Activated naive CD4-positive, alpha-beta T cell treated with anti-CD3 and anti-CD28 coated beads, Interleukin-2, amount 50 U/mL, for 72 hours (primary cell): ENCODE results near the gene ALDH1L2. TPM values are rescaled to one million over a fixed set of nuclear protein-coding genes. Genes with fewer than 3 reads are reported as not detected.
"Not testable (repeated sequence)": the region's sequence is repeated elsewhere in the genome, so short reads cannot be mapped to it uniquely, and the experiment has no call there.

ENCODE experiments used
- ATAC-seq, 2 donors: fragments of 150-1000 bp; cut with Tn5 transposase; 2 replicates each; pipeline ENCODE4 v1.10.0; 2021; ENCODE audit warnings: mild to moderate bottlenecking in 2 of 2, moderate library complexity in 2 of 2
- DNase-seq, 2 donors: peaks; one replicate each; pipeline ENCODE4 v3.0.0; 2021 to 2022; ENCODE audit warnings: low spot score in 2 of 2
- H3K27ac Mint-ChIP-seq, 2 donors: one replicate each; pipeline ENCODE4 v1.8.0; 2022; ENCODE audit warnings: mild to moderate bottlenecking in 2 of 2, mixed read lengths in 2 of 2
- H3K36me3 Mint-ChIP-seq, 2 donors: one replicate each; pipeline ENCODE4 v1.8.0; 2022; ENCODE audit warnings: mixed read lengths in 2 of 2
- H3K9me3 Mint-ChIP-seq, 2 donors: one replicate each; pipeline ENCODE4 v1.8.0; 2022; ENCODE audit warnings: mixed read lengths in 2 of 2
- total RNA-seq, 2 donors: library from RNA; stranded (reverse); gene quantifications; one replicate each; pipeline ENCODE4 v1.2.3, GENCODE V29; 2022

ALDH1L2 gene
- total RNA-seq, result 1 to 10 TPM in 1 of 2 donors, under 1 TPM in 1; 0.36 to 5.7 TPM

- ATAC-seq, result peak; percentile 92 to 96
- Mint-ChIP-seq H3K36me3 (peaks cover 0 to 11% of the 10 kb centered on the region in 2 donors), H3K9me3 (peaks cover 0 to 10% of the 10 kb centered on the region in 2 donors), H3K27ac (no peak within 1 kb of the TSS)
- peak in 1 of 2 donors; percentile 67 for DNase-seq
These were observed at the start of gene ALDH1L2 for GRCh38 chr12:105084251-105085250. Gene ALDH1L2, minus strand, starts transcription at chr12:105084458. Its CDS starts 22 bp downstream, at chr12:105084436.

GRCh38 chr12:105120551-105120950 lies 36.3 kb upstream of the ALDH1L2 start:
- Mint-ChIP-seq H3K36me3 (peaks cover 0 to 13% of the 10 kb centered on the region in 2 donors), H3K9me3 (no peaks in the 10 kb centered on the region), H3K27ac (no peak overlapping the region)
- DNase-seq, result no peak
- no peak for ATAC-seq

GRCh38 chr12:105116969-105117368 lies 32.7 kb upstream of the ALDH1L2 start:
- DNase-seq (no peak), ATAC-seq (no peak)
- peaks cover 8 to 16% of the 10 kb centered on the region in 2 donors for H3K36me3 Mint-ChIP-seq
- no peak overlapping the region for H3K27ac Mint-ChIP-seq
- H3K9me3 Mint-ChIP-seq, result peaks cover 0 to 2% of the 10 kb centered on the region in 2 donors

GRCh38 chr12:105113094-105113493 lies 28.8 kb upstream of the ALDH1L2 start:
- ATAC-seq (no peak), DNase-seq (no peak)
- no peak overlapping the region for H3K27ac Mint-ChIP-seq
- H3K36me3 Mint-ChIP-seq, result peaks cover 10 to 26% of the 10 kb centered on the region in 2 donors
- peaks cover 0 to 5% of the 10 kb centered on the region in 2 donors for H3K9me3 Mint-ChIP-seq

GRCh38 chr12:105110851-105111250 lies 26.6 kb upstream of the ALDH1L2 start:
- Mint-ChIP-seq H3K9me3 (peaks cover 0 to 5% of the 10 kb centered on the region in 2 donors), H3K36me3 (peaks cover 15 to 26% of the 10 kb centered on the region in 2 donors), H3K27ac (no peak overlapping the region)
- DNase-seq, result no peak
- ATAC-seq, result no peak

- Mint-ChIP-seq H3K9me3 (peaks cover 0 to 9% of the 10 kb centered on the region in 2 donors), H3K36me3 (peaks cover 15 to 31% of the 10 kb centered on the region in 2 donors), H3K27ac (peak overlapping the region; percentile 17 to 96)
- DNase-seq (no peak), ATAC-seq (no peak)
These were observed 25.4 kb upstream of the ALDH1L2 start for GRCh38 chr12:105109465-105110212.

- peak; percentile 95 to 96 for DNase-seq
- peak; percentile 98 to 99 for ATAC-seq
- peaks cover 0 to 10% of the 10 kb centered on the region in 2 donors for H3K9me3 Mint-ChIP-seq
- H3K27ac Mint-ChIP-seq, result peak within 1 kb of the TSS; percentile 96
- peaks cover 15 to 24% of the 10 kb centered on the region in 2 donors for H3K36me3 Mint-ChIP-seq
These were observed 23.5 kb upstream of the ALDH1L2 start, which contains the start of gene WASHC4 for GRCh38 chr12:105107494-105108371. Gene WASHC4, plus strand, starts transcription at chr12:105107731. Its CDS starts 70 bp downstream, at chr12:105107801.

GRCh38 chr12:105107171-105107493 lies 22.9 kb upstream of the ALDH1L2 start:
- Mint-ChIP-seq H3K27ac (peak overlapping the region; percentile 96), H3K36me3 (peaks cover 14 to 18% of the 10 kb centered on the region in 2 donors), H3K9me3 (peaks cover 0 to 9% of the 10 kb centered on the region in 2 donors)
- DNase-seq (no peak), ATAC-seq (peak; percentile 2 to 3)

- Mint-ChIP-seq H3K36me3 (peaks cover 11 to 13% of the 10 kb centered on the region in 2 donors), H3K9me3 (peaks cover 0 to 4% of the 10 kb centered on the region in 2 donors), H3K27ac (peak overlapping the region in 1 of 2 donors; percentile 96)
- DNase-seq, result no peak
- ATAC-seq, result no peak
These were observed 22.4 kb upstream of the ALDH1L2 start for GRCh38 chr12:105106621-105107020.

GRCh38 chr12:105104762-105105161 lies 20.5 kb upstream of the ALDH1L2 start:
- ATAC-seq (no peak), DNase-seq (no peak)
- Mint-ChIP-seq H3K36me3 (peaks cover 11 to 12% of the 10 kb centered on the region in 2 donors), H3K27ac (no peak overlapping the region), H3K9me3 (peaks cover 0 to 4% of the 10 kb centered on the region in 2 donors)

GRCh38 chr12:105102673-105103072 lies 18.4 kb upstream of the ALDH1L2 start:
- H3K27ac Mint-ChIP-seq, result no peak overlapping the region
- DNase-seq, result no peak
- H3K36me3 Mint-ChIP-seq, result peaks cover 6 to 15% of the 10 kb centered on the region in 2 donors
- no peak for ATAC-seq
- peaks cover 0 to 4% of the 10 kb centered on the region in 2 donors for H3K9me3 Mint-ChIP-seq

GRCh38 chr12:105100998-105101397 lies 16.7 kb upstream of the ALDH1L2 start:
- DNase-seq (no peak), ATAC-seq (no peak)
- Mint-ChIP-seq H3K36me3 (peaks cover 6 to 7% of the 10 kb centered on the region in 2 donors), H3K27ac (no peak overlapping the region), H3K9me3 (peaks cover 6 to 10% of the 10 kb centered on the region in 2 donors)

GRCh38 chr12:105100207-105100985 lies 16.1 kb upstream of the ALDH1L2 start:
- Mint-ChIP-seq H3K36me3 (peaks cover 6 to 7% of the 10 kb centered on the region in 2 donors), H3K27ac (no peak overlapping the region), H3K9me3 (peaks cover 6 to 10% of the 10 kb centered on the region in 2 donors)
- DNase-seq (no peak), ATAC-seq (no peak)

- ATAC-seq, result no peak
- no peak for DNase-seq
- Mint-ChIP-seq H3K36me3 (peaks cover 0 to 7% of the 10 kb centered on the region in 2 donors), H3K9me3 (peaks cover 6% of the 10 kb centered on the region in 2 donors), H3K27ac (no peak overlapping the region)
These were observed 15.1 kb upstream of the ALDH1L2 start for GRCh38 chr12:105099356-105099755.

GRCh38 chr12:105095338-105095737 lies 11.1 kb upstream of the ALDH1L2 start:
- not testable (repeated sequence) for H3K36me3 Mint-ChIP-seq, DNase-seq, ATAC-seq, H3K9me3 Mint-ChIP-seq, H3K27ac Mint-ChIP-seq
